C4-2B (cell line): Measurements from ENCODE around the gene DNAH8.

ENCODE experiments used
- H3K27ac ChIP-seq: fragments of 450-650 bp; 2 replicates; pipeline ENCODE4 v1.5.1; 2017
- ZFX ChIP-seq: fragments of 450-650 bp; IDR thresholded peaks from 2 replicates; pipeline ENCODE4 v1.6.1; 2017
- TF ChIP-seq, protein P1 (sequence below): fragments of 450-650 bp; conservative IDR thresholded peaks from 2 replicates; pipeline ENCODE4 v1.5.1; 2017; ENCODE audit warnings: mild to moderate bottlenecking

DNAH8 gene

DNA sequence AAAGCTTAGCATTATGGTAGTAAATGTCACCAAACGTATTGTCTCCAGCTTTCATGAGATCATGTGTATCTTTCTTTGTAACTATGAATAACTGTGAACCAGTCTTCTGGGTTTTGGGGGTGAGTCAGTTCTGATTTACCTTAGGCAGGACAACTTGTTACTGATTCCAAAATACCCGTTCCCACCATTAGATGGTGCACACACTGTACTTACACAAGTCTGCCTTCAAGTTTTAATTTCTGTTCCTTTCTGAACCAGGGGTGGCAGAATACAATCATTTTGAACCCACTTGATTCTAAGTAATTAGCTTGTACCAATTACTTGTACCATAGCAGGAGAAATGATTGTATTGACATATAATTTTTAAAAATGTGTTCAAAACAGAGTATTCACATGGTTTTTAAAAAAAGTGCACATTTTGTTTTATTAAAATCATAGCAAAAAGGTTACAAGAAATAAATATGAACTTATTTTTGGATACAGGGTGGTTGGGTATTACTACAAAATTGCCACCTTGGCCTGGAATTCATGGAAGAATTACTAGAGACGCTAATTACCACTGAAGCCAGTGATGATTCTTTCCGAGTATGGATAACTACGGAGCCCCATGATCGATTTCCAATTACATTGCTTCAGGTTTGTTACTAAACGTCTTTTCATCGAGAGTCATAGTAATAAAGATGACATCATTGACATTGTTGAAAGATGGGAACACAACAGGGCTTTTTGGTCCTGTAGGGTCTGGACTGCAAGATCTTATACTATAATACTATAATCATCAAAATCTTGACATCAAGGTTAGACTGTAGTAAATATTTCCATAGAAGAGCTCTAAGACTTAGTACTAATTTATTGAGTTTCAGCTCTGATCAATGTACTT is 258.3 kb downstream of the DNAH8 start:
- TF ChIP-seq, protein P1, sequence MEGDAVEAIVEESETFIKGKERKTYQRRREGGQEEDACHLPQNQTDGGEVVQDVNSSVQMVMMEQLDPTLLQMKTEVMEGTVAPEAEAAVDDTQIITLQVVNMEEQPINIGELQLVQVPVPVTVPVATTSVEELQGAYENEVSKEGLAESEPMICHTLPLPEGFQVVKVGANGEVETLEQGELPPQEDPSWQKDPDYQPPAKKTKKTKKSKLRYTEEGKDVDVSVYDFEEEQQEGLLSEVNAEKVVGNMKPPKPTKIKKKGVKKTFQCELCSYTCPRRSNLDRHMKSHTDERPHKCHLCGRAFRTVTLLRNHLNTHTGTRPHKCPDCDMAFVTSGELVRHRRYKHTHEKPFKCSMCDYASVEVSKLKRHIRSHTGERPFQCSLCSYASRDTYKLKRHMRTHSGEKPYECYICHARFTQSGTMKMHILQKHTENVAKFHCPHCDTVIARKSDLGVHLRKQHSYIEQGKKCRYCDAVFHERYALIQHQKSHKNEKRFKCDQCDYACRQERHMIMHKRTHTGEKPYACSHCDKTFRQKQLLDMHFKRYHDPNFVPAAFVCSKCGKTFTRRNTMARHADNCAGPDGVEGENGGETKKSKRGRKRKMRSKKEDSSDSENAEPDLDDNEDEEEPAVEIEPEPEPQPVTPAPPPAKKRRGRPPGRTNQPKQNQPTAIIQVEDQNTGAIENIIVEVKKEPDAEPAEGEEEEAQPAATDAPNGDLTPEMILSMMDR = peak; percentile 93
- TF ChIP-seq ZFX = no peak
- H3K27ac ChIP-seq = no peak overlapping the region

DNA sequence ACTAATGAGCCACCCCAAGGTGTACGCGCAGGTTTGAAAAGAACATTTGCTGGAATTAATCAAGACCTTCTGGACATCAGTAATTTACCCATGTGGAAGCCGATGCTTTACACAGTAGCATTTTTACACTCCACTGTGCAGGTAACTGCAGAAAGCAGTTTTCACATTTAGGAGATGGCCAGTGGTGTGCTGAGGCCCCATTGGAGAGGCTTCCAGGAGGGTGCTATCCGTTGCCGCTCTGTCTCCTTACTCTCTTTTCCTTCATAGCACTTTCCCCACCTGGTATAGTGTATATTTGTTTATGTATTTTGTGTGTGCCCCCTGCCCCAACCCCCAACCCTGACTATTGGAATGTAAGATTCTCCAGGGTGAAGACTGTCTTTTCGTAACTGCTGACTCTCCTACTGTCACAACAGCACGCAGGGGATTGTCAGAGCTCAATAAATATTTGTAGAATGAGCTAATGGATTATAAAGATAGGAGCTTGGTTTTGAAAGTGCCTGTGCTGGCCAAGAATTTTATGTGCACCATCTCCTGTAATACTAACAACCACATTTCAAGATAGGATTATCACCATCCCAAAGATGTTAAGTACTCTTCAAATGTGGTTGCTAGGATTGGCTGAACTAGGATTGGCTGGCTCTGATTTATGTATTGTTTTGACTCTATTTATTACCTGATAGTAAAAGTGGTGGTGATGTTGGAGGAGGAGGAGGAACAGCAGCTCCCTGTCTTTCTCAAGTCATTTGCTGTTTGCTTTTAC is 259.5 kb downstream of the DNAH8 start:
- peak overlapping the region; percentile 48; the same call in 1 of the 2 replicates for H3K27ac ChIP-seq
- no peak for TF ChIP-seq ZFX
- TF ChIP-seq, protein P1 = no peak

DNA sequence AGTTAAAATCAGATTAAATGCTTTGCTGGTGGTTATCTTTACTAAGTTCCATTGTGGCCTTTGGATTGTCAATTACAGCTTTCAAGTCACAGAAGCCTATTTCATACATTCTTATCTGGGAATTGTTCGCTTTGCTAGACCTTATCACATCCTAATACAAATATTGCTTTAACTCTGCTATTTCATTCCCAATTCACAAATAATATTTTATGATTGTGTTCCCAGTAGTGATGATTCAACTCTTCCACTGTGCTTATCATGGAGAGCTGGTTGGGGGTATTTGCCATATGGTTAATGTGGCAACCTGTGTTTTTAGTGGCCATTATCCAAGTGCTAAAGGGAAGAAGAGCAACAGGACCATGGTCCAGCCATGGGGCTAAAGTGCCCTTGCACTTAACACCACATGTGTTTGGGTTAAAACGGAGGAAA is 260.5 kb downstream of the DNAH8 start:
- peak overlapping the region; percentile 18; the same call in 1 of the 2 replicates for H3K27ac ChIP-seq
- TF ChIP-seq ZFX = no peak
- TF ChIP-seq, protein P1 = no peak

DNA sequence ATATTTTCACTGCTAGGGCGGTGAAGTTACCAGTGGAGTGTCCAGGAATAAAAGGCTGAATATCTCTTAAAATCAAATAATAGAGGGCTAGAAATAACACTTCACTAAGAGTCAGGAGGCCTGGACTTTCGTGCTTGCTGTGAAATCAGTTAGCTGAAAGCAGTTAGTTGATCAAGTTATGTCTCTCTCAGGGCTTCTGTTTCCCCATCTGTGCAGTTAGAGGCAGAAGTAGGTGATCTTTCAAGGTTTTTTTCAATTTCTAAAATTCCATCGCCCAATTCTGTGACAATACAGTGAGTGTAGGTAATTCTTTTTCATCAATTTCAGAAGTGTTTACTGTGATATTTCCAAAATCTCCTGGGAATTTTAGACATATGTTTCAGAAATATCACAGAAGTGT is 260.9 kb downstream of the DNAH8 start:
- TF ChIP-seq, protein P1 = no peak
- no peak for TF ChIP-seq ZFX
- peak overlapping the region; percentile 18; the same call in 1 of the 2 replicates for H3K27ac ChIP-seq

DNA sequence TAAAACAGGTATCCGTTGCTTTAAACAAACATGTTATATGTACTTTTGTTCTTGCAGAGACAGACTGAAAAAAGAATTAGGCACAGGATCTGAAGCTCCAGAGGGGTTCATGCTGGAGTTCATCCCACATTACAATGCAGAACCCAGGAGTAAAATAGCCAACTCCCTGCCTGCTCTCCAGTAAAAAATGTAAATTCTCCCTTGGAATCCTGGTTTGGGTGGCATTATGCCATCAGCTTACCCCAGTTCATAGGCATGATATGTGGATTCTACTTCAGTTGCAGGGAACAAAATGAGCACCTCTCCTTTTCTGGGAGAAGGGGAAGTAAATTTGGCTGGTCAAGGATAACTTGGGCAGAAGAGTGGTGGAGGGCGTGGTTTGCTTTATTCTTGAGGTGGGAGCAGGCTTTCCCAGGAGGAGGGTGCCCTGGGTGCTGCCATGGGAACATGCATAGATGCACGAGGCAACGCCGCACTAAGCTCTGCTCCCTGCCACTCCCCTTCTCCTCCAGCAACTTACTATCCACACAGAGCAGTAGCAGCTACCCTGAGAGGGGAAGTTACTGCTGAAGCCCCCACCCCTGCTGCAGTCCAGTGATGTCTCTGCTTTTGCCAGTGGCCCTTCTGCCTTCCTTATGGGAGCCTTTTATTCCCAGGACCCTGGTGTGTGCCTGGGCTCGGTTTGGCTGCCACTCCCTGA is 261.8 kb downstream of the DNAH8 start:
- H3K27ac ChIP-seq = no peak overlapping the region
- TF ChIP-seq ZFX = no peak
- TF ChIP-seq, protein P1 = no peak

DNA sequence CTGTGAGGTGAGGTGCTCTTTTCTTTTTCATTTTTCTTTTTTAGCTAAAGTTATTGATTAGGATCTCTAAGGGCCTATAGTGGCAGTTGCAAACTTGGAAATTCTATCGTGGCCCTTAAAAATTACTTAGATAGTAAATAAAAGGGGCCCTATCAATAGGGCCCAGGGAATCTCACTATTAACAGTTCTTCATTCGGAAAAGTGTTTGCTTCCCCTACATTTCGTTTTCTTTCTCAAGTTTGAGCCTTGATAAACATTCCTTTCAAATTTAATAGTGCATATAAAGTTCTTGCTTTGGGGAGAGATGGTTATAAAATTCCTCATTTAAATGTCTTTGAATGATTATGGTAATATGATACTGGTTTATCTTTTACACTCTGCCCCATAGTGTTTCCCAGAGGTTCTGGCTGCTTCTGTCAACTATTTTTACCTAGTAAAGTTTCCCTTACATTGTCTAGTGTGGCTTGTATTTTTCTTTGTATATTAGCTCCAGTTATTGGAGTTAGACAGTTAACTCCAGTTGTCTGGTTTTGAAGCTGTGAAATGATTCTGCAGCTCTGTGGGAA is 263.1 kb downstream of the DNAH8 start:
- H3K27ac ChIP-seq = no peak overlapping the region
- TF ChIP-seq ZFX = no peak
- TF ChIP-seq, protein P1 = no peak
